PC-3 (cell line): Measurements from ENCODE around the gene MRPL9.

Experiments
- EZH2 ChIP-seq: fragments of 300-600 bp; sonication (generic); IDR thresholded peaks from one replicate; pipeline ENCODE4 v1.6.1; 2017; ENCODE audit warnings: antibody characterized with exemption, mild to moderate bottlenecking, low read length; ENCODE audit not compliant: unreplicated experiment
- TF ChIP-seq, protein P1 (sequence below): fragments of 300-600 bp; sonication (generic); conservative IDR thresholded peaks from 2 replicates; pipeline ENCODE4 v1.5.1; 2017; ENCODE audit warnings: antibody characterized with exemption, low read depth, mild to moderate bottlenecking, low read length

DNA sequence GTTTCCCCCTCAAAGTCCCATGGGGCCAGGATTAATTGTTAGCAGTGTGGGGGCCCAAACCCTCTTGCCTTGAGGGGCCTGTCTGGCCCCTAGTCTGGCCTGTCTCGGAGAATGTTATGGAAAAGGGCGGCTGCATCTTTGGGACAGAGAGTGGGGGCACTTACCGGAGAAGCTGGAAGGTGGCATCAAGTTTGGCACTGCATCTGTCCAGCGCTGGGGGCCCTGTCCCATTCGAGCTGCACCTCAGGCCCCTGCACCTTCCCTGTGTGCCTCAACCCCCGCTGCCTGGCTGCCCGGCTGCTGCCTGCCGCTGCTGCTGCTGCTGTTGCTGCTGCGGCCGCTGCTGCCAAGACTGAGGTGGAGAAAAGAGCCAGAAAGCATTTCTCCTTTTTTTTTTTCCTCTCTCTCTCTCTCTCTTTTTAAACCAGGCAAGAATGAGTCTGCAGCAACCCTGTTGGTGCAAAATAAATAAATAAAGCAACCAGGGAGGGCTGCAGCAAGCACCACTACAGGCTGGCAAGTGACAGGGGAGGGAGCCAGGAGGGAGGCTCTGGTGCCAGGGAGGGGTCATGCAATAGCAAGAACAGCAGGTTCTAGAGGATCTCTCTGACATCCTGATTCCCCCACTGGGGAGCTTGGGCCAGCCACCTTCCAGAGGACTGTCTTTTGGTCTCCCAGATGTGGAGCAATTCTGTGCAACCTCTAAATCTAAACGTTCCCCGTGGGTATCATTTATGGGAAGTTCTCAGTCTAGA lies 41.9 kb upstream of the MRPL9 start, which contains the start of gene LINGO4:
- TF ChIP-seq, protein P1, sequence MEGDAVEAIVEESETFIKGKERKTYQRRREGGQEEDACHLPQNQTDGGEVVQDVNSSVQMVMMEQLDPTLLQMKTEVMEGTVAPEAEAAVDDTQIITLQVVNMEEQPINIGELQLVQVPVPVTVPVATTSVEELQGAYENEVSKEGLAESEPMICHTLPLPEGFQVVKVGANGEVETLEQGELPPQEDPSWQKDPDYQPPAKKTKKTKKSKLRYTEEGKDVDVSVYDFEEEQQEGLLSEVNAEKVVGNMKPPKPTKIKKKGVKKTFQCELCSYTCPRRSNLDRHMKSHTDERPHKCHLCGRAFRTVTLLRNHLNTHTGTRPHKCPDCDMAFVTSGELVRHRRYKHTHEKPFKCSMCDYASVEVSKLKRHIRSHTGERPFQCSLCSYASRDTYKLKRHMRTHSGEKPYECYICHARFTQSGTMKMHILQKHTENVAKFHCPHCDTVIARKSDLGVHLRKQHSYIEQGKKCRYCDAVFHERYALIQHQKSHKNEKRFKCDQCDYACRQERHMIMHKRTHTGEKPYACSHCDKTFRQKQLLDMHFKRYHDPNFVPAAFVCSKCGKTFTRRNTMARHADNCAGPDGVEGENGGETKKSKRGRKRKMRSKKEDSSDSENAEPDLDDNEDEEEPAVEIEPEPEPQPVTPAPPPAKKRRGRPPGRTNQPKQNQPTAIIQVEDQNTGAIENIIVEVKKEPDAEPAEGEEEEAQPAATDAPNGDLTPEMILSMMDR = no peak
- TF ChIP-seq EZH2 = no peak
